GM18858 (cell line): Measurements from ENCODE around the gene FRMPD2.
A peak's percentile ranks its signal among the peaks of the same experiment; 100 is the strongest.
"Not testable (repeated sequence)": the region's sequence is repeated elsewhere in the genome, so short reads cannot be mapped to it uniquely, and the experiment has no call there.

Experiments used
- ATAC-seq: cut with Tn5 transposase; IDR thresholded peaks from one replicate; pipeline ENCODE4 v1.9.1; 2021; ENCODE audit not compliant: unreplicated experiment

FRMPD2 gene

GRCh38 chr10:48206482-48207250, 67.8 kb downstream of the FRMPD2 start:
- ATAC-seq, result no peak

GRCh38 chr10:48205918-48206317, 68.6 kb downstream of the FRMPD2 start:
- ATAC-seq, result peak; percentile 65

- ATAC-seq, result no peak
Measured at GRCh38 chr10:48199580-48200377, 74.7 kb downstream of the FRMPD2 start.

- no peak for ATAC-seq
Measured at GRCh38 chr10:48197236-48197899, 77.1 kb downstream of the FRMPD2 start.

GRCh38 chr10:48195803-48196202, 78.7 kb downstream of the FRMPD2 start:
- ATAC-seq, result no peak

- no peak for ATAC-seq
Measured at GRCh38 chr10:48194830-48195229, 79.7 kb downstream of the FRMPD2 start.

- ATAC-seq, result no peak
Measured at GRCh38 chr10:48193556-48193955, 80.9 kb downstream of the FRMPD2 start.

GRCh38 chr10:48192881-48193450, 81.5 kb downstream of the FRMPD2 start:
- no peak for ATAC-seq

GRCh38 chr10:48187713-48188485, 86.6 kb downstream of the FRMPD2 start:
- ATAC-seq, result no peak

- ATAC-seq, result no peak
Measured at GRCh38 chr10:48187126-48187525, 87.4 kb downstream of the FRMPD2 start.

- ATAC-seq, result not testable (repeated sequence)
Measured at GRCh38 chr10:48186264-48186804, 88.2 kb downstream of the FRMPD2 start.

GRCh38 chr10:48184224-48184623, 90.3 kb downstream of the FRMPD2 start:
- ATAC-seq, result no peak

GRCh38 chr10:48172715-48173114, 101.8 kb downstream of the FRMPD2 start:
- ATAC-seq, result not testable (repeated sequence)

GRCh38 chr10:48160670-48161069, 113.8 kb downstream of the FRMPD2 start:
- ATAC-seq, result not testable (repeated sequence)

GRCh38 chr10:48160163-48160562, 114.3 kb downstream of the FRMPD2 start:
- not testable (repeated sequence) for ATAC-seq

- ATAC-seq, result not testable (repeated sequence)
Measured at GRCh38 chr10:48154211-48155140, 120.0 kb downstream of the FRMPD2 start.

GRCh38 chr10:48147643-48148042, 126.9 kb downstream of the FRMPD2 start:
- ATAC-seq, result not testable (repeated sequence)

GRCh38 chr10:48143721-48144642, 130.5 kb downstream of the FRMPD2 start:
- ATAC-seq, result not testable (repeated sequence)
